Brain pericyte (primary cell): Measurements from ENCODE around the gene SLC25A30.
"Not testable (repeated sequence)": the region's sequence is repeated elsewhere in the genome, so short reads cannot be mapped to it uniquely, and the experiment has no call there.

Experiments
- DNase-seq: peaks from one replicate; pipeline ENCODE4 v3.0.0-alpha.2; 2012; ENCODE audit warnings: low read depth, low spot score

Gene SLC25A30

DNA sequence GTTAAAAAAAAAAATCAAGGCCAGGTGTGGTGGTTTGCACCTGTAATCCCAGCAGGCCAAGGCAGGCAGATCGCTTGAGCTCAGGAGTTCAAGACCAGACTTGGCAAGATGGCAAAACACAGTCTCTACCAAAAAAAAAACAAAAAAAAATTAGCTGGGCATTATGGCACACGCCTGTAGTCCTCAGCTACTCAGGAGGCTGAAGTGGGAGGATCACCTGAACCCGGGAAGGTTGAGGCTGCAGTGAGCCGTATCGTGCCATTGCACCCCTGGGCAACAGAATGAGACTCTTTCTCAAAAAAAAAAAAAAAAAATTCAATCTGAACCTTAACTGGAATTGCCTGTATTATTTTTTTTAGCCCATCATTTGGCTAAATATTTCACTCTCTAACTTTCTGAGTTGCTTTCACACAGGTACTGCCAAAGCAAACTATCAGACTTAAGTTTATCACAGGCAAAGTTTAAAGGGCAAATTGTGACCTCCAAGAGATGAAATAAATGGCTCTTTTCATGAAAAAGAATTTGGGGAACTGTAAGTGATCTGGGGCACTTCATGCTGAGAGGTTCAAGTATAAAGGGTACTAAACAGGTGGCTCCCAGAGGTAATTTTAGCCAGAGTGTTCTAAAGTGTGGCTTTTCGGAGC is 14.7 kb upstream of the SLC25A30 start:
- DNase-seq, result no peak

DNA sequence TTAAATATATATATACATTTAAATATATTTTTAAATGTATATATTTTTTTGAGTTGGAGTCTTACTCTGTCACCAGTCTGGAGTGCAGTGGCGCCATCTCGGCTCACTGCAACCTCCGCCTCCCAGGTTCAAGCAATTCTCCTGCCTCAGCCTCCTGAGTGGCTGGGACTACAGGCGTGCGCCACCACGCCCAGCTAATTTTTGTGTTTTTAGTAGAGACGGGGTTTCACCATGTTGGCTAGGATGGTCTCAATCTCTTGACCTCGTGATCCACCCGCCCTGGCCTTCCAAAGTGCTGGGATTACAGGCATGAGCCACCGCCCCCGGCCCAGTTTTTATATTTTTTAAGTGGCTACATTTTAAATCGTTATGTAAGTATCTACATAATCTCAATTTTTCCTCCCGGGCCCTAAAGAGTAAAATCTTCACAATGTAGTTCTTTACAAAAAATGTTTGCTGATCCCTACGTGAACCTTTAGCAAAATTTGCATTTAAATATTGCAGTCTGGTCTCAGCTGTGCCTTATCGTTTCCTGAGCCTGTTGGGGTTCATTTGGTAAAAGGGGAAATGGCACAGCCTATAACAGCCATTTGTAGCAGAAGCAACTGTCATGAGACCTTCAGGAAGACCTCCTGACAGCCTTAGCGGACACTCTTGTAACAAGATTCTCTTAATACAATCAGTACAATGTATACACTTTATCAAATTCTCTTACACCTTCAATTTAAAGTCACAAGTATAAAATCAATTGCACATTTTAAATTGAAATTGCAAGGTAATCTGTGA is 8.1 kb upstream of the SLC25A30 start:
- DNase-seq, result not testable (repeated sequence)

DNA sequence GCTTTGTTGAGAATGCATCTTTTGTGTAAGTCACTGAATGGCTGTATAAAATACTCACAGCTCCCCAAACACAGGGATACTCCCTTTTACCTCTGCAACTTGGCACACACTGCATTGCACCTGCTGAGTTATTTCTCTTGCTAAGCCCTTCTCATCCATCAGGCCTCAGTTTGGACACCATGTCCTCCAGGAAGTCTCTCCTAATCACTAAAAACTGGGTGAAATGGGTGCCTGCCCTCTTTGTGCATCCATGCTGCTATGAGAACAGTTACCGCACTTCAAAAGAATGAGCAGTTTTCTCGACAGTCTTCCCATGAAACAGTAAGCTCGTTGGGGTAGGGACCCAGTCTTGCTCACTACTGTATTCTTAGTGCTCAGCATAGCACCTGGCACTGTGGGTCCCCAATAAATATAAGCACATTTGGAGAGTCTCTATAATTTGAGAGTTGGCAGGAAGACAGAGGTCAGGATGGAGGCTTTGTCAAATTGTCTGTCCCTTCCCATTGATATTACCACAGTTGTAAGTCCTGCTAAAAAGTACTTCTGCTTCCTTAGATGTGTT is 4.6 kb upstream of the SLC25A30 start:
- DNase-seq, result no peak

DNA sequence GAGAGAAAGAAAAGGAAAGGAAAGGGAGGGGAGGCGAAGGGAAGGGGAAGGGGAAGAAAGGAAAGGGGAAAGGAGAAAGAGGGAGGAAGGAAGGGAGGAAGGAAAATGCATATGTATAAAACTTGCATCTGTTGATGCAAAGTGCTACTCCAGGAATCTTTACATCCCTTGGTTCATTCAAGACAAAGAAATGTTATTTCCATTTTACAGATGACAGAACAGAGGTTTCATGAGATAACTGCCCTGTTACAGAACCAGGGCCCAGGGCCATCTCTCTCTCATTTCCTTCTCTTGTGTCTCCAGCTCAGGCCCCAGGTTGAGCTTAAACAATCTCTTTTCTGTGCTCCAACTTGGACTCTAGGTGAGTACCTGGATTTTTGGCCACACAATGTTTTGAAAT is 1.8 kb upstream of the SLC25A30 start:
- no peak for DNase-seq

DNA sequence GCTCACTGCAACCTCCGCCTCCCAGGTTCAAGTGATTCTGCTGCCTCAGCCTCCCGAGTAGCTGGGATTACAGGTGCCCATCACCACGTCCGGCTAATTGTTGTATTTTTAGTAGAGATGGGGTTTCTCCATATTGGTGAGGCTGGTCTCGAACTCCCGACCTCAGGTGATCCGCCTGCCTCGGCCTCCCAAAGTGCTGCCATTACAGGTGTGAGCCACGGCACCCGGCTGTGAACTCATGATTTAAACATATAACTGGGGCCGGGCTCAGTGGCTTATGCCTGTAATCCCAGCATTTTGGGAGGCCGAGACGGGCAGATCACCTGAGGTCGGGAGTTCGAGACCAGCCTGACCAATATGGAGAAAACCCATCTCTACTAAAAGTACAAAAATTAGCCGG is 1.2 kb upstream of the SLC25A30 start:
- not testable (repeated sequence) for DNase-seq

DNA sequence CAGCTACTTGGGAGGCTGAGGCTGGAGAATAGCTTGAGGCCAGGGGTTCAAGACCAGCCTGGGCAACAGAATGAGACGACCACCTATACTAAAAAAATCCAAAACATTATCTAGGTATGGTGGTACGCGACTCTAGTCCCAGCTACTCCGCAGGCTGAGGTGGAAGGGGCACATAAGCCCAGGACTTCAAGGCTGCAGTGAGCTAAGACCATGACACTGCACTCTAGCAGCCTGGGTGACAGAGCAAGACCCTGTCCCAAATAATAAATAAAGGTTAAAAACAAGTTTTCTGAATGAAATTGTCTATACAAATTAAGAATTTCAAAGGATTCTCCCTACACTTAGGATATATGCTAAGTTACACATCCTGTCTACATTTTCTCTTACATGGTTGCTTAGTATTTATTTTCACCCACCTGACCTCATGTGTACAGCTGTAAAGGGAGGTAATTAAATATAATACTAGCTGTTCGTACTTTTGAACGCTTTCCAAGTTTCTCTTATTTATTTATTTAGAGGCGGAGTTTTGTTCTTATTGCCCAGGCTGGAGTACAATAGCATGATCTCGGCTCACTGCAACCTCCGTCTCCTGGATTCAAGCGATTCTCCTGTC is 1.6 kb downstream of the SLC25A30 start:
- DNase-seq, result no peak

DNA sequence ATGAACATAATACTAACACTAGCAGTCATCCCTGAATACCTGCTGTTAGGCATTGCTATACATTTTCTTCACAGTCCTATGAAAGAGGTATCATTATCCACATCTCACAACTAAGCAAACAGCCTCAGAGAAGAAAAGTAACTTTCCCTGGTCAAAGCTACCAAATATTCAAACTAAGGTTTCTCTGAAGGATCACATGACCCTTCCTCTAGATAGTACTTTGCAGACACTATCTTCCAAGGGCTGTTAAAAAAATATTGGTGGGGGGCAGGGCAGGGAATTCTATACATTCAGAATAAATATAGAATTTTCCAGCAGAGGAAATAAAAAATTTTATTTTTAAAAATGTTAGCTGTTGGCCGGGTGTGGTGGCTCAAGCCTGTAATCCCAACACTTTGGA is 3.1 kb downstream of the SLC25A30 start:
- DNase-seq, result no peak

DNA sequence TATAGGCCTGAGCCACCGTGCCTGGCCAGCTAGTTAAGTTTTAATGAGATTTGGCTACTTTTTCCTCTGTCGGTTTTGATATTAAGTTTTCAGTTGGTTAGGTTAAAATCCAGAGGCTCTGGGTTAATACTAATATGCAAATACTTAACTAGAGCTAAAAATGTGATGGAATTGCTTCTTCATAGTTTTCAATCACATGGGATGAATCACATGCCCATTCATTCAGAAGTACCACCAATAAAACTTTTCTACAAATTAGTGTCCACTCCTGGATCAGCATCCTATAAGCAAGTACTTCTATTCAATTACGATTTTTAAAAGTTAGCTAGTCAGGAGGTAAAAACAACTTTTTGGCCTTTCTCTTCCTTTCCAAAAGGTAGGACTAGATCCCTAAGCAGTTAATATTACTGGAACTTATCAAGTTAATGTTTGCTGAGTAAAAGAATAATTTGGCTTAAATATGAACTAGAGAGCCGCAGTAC is 4.3 kb downstream of the SLC25A30 start:
- no peak for DNase-seq

DNA sequence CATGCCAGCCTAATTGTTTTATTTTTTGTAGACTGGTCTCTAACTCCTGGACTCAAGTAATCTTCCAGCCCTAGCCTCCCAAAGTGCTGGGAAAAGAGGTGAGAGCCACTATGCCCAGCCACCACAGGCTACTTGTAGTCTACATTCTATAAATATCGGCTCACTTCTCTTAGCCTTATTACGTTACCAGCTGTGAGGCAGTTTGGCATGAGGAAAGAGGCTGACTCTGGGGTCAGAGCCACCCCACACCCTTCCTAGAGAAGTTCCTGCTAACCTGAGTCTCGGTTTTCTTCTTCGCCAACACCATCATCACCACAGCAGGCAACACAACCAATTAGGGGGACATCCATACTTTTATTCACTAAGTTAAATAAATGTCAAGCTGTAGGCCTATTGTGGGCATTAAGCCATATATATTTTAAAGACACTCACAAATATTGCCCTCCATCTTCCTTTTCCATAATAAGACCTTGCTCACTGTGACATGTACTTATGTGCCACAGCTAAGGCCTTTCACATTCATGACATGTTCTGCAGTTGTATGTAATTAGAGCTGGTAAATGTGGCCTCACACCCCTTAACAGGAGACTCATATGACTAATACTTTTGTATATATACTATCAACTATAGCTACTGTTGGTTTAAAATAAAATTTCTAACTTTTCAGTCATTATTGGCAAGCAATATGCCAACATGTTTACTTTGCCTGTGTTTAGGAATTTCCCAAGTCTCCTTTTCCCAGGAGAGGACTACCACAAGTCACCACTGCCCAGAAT is 5.7 kb downstream of the SLC25A30 start:
- DNase-seq, result no peak

DNA sequence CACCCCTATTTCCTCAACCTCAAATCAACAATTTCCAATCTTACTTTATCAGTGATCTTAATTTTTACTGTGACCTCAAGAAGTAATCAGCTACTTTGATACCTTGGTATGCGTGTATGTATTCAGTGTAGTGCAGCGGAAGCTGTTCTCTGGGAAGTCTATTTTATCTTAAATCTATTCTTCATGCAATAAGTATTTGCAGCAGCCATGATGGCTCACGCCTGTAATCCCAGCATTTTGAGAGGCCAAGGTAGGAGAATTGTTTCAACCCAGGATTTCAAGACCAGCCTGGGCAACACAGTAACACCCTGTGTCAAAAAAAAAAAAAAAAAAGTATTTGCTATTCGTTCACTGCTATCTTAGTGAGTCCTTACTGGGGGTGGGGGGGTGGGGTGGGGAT is 6.5 kb downstream of the SLC25A30 start:
- DNase-seq, result no peak

DNA sequence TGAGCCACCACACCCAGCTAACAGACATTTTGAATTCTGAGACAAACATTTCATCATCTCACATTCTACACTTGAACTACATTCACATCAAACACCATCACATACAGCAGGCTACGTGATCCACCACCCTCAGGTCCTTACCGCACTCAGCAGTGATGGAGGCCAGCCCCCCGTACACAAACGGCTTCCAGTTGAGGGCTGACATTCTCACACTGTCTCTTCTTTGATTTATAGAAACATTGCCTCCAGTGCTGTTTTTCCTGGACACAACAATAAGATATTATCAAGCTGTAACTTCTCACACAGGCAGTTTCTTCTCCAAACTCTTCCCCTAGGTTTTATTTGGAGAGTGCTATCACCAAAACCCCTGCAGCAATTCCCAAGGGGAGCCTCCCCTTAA is 7.0 kb downstream of the SLC25A30 start:
- DNase-seq, result no peak

DNA sequence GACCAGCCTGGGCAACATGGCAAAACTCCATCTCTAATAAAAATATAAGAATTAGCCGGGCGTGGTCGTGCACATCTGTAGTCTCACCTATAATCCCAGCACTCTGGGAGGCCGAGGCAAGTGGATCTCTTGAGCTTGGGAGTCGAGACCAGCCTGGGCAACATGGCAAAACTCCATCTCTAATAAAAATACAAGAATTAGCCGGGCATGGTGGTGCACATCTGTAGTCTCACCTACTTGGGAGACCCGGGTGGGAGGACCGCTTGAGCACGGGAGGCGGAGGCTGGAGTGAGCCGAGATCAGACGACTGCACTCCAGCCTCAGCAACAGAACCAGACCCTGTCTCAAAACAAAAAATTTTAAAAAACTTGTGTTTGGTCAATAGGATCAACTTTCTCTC is 7.7 kb downstream of the SLC25A30 start:
- DNase-seq, result no peak

DNA sequence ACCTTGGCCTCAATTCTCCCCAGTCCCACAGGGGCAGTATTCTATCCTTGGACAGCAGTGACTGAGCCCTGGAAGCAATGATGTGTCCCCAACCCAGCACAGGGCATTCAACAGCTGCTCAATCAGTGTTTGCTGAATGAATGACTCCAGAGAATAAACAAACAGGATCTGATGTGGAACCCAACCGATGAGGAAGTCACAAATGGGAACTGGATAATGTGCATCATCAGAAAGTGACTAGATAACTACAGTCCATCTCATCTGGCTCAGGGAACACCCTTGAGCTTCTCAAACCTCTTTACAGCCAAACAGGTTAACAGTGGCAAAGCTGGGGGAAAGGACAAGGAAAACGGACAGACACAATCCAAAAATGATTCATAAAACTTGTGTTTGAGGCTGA is 8.2 kb downstream of the SLC25A30 start:
- no peak for DNase-seq

DNA sequence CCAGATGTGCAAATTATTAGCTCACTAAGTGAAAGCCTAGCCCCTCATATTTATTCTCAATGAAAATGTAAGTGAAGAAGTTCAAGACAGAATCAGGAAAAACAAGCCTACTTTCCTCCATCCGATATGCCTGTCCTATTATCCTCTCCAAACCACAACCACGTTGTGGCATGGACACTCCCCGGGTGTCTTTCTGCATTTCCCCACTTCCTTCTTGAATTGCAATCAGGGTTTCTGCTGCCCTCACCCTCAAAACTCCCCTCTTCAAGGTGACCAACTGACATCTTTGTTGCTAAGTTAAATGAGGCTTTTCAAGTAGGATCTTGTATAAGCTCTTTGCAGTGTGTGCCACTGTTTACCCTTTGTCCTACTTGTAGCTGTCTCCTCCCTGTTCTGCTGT is 11.8 kb downstream of the SLC25A30 start:
- DNase-seq, result no peak

DNA sequence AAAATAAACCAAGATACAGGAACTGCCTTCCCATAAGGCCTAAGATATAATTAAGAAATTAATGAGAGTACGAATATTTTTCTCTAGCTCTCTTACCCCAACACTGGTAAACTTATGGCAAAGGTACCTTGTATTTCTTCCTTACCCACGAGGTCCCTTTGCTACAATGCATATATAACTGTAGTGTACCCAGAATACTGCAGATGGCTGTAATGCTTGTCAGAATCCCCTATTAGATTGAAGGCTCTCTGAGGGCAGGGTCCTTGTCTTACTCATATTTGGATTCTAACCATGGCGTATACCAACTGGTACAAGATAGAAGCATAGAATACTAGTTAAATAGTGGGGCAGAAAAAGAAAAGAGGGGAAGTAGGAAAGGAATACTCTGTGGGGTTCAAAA is 15.1 kb downstream of the SLC25A30 start:
- DNase-seq, result no peak

DNA sequence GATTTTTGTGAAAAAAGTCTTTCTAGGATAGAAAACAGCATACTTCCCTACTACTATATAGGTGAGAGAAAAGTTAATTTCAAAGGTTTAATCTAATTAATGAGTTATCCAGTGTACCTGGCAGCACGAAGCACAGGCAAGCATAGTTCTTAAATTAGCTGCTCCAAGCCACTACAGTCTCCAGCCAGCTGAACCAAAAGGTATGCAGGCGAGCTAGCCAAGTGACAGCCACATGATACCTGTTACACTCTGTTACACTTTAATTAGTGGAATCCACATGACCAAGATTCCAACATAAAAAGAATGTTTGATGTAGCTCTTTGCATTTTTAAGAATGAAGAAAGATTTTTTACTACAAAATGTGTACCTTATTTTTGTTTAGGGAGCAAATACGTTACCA is 15.5 kb downstream of the SLC25A30 start:
- no peak for DNase-seq

DNA sequence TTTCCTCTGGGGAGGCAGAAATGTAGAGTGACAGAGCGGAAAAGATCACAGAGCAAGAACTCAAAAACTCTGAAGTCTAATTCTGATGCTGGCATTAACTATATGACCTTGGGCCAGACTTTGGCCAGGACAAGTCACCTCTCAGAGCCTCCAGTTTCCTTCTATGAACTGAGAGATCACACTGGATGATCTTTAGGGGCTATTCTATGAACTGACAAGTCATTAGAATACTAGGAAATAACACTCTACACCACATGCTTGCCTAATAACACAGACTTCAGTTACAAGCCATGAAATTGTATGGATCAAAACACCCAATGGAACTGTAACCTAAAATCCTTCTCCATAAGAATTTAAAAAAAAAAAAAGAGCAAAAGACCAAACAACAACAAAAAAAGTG is 16.9 kb downstream of the SLC25A30 start:
- DNase-seq, result no peak

DNA sequence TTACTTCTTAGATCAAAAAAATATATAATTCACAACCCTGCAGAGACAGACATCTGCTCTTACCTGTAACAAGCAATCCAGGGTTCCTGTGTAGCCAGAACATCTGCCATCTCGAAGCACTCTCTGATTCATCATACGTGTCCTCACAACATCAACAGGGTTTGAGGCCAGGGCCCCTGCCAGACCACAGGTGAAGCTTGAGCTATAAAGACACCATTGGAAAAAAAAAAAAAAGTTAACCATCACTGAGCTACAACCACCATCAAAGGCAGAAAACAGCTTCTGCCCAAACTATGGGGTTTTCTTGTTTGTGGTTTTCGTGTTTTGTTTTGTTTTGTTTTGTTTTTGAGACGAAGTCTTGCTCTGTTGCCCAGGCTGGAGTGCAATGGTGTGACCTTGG is 19.3 kb downstream of the SLC25A30 start:
- DNase-seq, result no peak

DNA sequence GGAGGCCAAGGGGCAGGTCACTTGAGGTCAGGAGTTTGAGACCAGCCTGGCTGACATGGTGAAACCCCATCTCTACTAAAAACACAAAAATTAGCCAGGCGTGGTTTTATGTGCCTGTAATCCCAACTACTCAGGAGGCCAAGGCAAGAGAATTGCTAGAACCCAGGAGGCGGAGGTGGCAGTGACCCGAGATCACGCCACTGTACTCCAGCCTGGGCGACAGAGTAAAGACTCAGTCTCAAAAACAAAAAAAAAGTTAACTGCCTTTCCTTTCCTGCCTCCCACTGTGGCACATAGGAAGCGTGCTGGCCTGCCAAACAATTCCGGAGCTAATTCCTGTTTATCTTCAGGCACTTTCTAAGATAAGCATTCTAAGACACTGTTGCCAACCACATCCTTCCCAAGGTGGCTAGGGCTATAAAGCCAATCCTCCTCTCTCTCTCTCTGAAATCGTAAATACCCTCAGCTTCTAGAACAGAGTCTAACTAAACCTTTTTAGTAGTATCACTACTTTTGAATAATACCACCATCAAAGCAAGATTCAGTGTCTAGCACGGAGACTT is 21.6 kb downstream of the SLC25A30 start:
- DNase-seq, result no peak

DNA sequence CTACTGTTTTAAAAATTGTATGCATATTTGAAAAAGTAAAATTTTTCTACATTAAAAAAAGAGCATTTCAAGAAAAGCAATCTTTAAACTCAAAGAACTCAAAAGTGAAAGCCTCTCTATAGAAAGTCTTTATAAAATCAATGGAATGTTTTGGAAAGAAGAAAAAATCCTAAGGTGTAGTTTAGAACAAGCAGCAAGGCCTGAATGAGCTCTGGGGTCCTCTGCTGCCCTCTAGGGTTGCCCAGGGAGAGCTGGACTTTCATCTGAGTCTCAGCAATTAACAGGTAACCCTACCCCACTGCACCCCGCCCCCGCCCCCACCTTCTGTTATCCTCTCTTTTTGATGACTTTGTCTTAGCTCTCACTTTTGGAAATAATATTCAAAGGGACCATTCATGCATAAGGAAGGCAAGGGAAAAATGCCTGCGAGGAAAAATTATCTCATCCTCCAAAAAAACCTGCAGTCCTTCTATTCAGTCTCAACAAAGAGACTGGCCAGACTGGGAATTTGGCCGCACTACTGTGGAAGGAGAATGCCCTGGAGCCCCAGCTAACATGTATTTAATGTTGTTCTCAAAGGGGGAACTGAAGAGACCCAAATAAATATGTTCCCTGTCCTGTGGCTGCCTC is 24.1 kb downstream of the SLC25A30 start:
- DNase-seq, result no peak

DNA sequence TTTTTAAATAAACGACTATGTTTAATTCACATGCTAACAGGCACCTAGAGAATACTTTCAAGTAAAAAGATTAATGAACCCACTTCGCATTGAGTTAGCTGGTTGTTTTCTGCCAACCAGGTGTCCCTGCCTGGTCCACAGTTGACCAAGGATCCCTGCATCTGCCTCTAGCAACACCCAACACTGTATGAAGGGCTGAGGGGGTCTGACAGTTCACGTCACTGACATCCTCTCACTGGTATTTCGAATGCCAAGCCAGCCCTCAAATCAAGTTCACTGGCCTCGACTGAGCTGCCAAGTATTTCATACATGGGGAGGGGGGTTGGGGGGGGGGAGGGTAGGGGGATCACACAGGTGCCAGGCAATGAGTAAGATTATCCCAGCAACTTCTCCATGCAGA is 25.4 kb downstream of the SLC25A30 start:
- no peak for DNase-seq
